HG03060 (cell line): Measurements from ENCODE around the gene RBAK.
"Not testable (repeated sequence)": the region's sequence is repeated elsewhere in the genome, so short reads cannot be mapped to it uniquely, and the experiment has no call there.

Experiments used
- ATAC-seq: cut with Tn5 transposase; IDR thresholded peaks from one replicate; pipeline ENCODE4 v1.9.1; 2021; ENCODE audit warnings: low read depth, moderate number of reproducible peaks; ENCODE audit not compliant: unreplicated experiment

RBAK gene

DNA sequence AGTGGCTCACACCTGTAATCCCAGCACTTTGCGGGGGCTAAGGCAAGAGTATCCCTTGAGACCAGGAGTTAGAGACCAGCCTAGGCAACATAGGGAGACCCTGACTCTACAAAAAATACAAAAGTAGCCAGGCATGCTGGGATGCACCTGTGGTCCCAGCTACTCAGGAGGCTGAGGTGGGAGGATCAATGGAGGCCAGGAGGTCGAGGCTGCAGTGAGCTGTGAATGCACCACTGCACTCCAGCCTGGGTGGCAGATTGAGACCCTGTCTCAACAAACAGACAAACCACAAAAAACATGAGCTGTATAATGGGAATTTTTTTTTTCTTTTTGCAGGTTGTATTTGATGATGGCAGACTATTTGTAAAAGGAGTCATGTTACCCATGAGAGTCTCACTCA, 1.5 kb downstream of the RBAK start:
- not testable (repeated sequence) for ATAC-seq

DNA sequence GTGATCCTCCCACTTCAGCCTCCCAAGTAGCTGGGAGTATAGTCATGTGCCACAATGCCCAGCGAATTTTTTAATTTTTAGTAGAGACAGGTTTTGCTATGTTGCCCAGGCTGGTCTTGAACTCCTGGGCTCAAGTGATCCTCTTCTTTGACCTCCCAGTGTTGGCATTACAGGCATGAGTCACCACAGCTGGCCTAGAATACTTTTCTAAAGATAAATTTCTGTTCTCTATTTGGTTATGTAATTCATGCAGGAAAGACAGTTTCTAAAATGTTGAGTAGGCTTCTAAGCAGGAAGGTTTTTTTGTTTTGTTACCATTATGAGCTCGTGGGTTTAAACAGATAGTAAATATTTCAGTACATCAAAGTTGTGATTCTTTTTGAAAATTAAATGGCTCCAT, 5.0 kb downstream of the RBAK start:
- no peak for ATAC-seq

DNA sequence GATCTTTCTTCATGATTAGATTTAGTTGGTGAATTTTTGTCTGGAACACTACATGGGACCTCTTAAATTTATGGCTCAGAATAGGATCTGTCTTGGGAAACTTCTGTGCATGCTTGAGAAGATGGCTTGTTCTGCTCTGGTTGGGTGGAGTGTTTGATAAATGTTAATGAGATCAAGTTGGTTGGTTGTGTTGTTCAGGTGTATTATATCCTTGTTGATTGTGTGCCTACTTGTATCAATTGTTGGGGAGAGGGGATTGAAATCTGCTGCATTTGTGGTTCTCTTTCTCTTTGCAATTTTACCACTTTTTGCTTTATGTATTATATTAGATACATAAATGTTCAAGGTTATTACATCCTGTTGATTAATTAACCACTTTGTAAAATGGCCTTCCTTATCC, 6.1 kb downstream of the RBAK start:
- ATAC-seq = not testable (repeated sequence)

DNA sequence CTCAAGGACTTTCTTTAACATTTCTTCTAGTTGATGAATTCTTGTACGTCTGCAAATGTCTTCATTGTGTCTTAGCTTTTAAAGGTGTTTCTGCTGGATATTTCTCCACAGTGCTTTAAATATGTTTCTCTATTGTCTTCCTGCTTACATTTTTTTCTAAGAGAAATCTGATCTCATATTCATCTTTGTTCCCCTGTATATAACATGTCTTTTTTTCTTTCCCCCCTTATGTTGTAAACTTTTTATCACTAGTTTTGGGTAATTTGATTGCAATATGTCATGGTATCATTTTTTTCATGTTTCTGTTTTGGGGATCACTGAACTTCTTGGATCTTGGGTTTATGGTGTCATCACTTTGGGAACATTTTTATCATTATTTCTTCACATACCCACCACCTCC, 7.5 kb downstream of the RBAK start:
- no peak for ATAC-seq

DNA sequence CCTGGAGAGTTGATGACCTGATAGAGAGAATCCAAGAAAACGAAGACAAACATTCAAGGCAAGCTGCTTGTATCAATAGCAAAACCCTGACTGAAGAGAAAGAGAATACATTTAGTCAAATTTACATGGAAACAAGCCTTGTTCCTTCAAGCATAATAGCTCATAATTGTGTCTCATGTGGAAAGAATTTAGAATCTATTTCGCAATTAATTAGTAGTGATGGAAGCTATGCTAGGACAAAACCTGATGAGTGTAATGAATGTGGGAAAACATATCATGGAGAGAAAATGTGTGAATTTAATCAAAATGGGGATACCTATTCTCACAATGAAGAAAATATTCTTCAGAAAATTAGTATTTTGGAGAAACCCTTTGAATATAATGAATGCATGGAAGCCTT, 18.0 kb downstream of the RBAK start:
- ATAC-seq = no peak

DNA sequence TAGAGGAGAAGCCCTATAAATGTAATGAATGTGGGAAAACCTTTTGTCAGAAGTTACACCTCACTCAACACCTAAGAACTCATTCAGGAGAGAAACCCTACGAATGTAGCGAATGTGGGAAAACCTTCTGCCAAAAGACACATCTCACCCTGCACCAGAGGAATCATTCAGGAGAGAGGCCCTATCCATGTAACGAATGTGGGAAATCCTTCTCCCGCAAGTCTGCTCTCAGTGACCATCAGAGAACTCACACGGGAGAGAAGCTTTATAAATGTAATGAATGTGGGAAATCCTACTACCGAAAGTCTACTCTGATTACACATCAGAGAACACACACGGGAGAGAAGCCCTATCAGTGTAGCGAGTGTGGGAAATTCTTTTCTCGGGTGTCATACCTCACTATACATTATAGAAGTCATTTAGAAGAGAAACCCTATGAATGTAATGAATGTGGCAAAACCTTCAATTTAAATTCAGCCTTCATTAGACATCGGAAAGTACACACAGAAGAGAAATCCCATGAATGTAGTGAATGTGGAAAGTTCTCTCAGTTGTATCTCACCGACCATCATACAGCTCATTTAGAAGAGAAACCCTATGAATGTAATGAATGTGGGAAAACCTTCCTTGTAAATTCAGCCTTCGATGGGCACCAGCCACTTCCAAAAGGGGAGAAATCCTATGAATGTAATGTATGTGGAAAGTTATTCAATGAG, 18.9 kb downstream of the RBAK start:
- ATAC-seq = no peak

DNA sequence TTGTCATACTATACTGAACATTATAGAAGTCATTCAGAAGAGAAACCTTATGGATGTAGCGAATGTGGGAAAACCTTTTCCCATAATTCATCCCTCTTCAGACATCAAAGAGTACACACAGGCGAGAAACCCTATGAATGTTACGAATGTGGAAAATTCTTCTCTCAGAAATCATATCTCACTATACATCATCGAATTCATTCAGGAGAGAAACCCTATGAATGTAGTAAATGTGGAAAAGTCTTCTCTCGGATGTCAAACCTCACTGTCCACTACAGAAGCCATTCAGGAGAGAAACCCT, 19.4 kb downstream of the RBAK start:
- no peak for ATAC-seq

DNA sequence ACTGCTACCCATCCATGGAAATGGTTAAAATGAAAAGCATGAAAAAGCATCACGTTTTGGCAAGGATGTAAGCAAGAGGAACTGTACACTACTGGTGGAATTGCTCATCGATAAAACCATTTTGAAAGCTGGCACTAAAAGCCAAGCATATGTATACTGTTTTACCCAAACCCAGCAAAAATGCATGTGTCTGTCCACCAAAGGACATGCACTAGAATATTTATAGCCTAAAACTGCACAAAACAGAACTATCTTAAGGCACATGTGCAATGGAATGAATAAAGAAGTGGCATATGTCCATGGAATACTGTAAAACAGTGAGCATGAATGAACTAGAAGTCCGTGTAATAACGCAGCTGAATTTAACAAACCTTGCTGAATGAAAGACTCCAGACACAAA, 22.9 kb downstream of the RBAK start:
- no peak for ATAC-seq

DNA sequence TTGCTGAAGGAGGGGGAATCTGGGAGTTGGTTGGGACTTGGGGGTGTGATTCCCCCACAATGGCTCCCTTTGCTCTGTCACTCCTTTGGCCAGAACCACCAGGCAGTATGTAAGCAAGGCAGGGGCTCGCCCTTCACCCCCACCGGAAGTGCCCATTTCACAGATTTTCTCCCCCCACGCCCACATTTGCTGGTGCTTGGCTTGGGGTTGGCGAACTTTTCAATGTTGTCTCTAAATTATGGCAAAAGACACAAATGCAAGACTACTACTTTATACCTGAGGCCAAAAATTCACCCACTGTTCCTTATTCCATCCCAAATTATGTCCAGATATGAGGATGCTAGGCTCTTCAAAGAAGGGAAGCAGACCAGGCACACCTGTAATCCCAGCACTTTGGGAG, 24.5 kb downstream of the RBAK start:
- no peak for ATAC-seq

DNA sequence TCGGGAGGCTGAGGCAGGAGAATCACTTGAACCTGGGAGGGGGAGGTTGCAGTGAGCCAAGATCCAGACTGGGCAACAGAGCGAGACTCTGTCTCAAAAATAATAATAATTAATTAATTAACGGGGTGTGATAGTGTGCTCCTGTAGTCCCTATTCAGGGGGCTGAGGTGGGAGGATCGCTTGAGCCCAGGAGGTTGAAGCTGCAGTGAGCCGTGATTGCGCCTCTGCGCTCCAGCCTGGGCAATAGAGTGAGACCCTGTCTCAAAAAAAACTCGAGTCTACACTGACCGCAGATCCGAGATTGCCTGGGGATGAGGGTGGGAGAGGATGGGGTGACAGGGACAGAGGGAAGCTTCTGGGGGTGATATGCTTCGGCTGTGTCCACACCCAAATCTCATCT, 29.5 kb downstream of the RBAK start:
- not testable (repeated sequence) for ATAC-seq

DNA sequence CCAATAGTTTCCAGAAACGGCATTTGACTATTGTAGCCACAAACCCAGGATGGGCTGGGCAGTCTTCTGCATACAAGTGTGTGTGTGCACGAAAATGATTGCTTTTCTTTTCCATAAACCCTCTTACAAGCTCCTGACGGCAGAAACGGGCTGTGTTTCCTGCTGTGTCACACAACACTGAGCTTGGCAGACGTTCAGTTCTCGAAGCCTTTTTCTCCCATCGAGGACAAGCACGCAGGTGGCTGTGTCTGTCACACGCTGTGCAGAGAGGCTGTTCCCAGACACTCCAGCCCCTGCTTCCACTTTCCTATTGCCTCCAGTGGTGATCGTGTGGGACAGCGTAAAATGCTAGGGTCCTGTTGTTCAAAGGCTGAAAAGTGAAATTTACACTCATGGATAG, 32.1 kb downstream of the RBAK start:
- ATAC-seq = no peak

DNA sequence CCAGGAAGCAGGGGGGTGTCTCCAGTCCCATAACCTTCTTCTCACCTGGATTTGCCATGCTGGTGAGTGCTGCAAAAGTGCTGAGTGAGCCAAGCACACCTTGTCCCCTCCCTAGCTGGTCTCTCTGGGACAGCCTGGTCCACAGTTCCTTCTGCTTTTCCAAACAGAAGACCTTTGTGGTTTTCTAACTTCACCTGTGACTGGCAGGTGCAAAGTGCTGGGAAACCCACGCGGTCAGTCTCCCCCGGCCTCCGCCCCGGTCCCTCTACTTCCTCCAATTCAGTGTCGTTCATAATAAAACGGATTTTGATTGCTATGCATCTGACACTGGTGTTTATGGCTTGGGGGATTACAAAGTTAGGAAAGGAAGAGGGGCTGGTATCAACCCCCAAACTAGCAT, 37.1 kb downstream of the RBAK start:
- ATAC-seq = no peak

DNA sequence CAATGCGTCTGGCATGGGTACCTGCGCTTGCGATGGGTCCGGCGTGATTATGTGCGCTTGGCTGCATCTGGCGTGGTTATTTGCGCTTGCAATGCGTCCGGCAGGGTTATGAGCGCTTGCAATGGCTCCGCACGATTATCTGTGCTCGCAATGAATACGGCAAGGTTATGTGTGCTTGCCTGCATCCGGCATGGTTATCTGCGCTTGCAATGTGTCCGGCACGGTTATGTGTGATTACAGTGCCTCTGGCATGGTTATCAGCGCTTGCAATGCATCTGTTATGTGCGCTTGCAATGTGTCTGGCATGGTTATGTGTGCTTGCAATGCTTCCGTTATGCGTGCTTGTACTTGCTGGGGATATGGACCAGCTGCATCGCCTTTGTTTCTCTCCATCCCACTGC, 37.7 kb downstream of the RBAK start:
- no peak for ATAC-seq

DNA sequence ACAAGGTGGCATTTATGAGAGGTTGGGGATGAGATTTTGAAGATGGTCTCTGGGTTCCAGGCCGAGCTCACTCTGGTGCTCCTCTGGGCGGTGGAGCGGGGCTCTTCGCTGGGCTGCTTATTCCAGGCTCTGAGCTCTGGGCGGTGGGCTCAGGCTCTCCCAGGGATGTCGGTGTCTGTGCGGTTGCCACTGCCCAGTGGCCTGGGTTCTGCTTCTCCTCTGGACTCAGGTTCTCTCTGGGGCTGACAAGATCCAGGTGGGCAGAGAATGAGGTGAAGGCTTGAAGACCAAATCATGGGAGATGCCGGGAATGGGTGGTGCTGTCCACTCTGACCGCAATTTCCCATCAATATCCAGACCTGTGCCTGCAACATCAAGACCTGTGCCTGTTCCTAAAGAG, 40.6 kb downstream of the RBAK start:
- no peak for ATAC-seq

DNA sequence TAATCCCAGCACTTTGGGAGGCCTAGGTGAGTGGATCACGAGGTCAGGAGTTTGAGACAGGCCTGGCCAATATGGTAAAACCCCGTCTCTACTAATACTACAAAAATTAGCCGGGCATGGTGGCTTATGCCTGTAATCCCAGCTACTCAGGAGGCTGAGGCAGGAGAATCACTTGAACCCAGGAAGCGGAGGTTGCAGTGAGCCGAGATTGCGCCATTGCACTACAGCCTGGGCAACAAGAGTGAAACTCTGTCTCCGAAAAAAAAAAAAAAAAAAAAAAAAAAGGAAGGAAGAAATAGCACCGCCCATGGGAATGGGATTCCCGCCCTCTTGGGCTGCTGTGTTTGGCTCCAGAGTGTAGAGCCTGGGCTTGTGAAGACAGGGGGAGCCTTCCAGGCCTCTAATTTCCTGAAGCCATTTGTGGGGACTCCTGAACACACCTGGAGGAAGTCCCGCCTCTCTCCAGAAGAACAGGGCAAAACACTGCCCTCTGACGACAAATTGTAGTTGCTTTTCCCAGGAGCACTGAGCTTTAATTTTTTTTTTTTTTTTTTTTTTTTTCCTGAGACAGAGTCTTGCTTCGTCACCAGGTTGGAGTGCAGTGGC, 42.7 kb downstream of the RBAK start:
- ATAC-seq = not testable (repeated sequence)

DNA sequence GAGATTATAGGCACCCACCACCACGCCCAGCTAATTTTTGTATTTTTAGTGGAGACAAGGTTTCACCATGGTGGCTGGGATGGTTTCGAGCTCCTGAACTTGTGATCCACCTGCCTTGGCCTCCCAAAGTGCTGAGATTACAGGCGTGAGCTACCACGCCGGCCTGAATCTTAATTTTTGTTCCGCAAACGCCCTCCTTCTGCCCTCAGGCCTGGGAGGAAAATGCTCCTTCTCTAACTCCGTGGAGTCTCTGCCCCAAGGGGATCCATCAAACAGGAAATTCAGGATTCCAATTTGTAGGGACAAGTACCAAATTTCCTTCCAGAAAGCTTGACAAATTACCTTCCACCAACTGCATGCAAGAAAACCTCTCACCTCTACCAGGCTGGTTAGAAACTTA, 43.2 kb downstream of the RBAK start:
- ATAC-seq = no peak

DNA sequence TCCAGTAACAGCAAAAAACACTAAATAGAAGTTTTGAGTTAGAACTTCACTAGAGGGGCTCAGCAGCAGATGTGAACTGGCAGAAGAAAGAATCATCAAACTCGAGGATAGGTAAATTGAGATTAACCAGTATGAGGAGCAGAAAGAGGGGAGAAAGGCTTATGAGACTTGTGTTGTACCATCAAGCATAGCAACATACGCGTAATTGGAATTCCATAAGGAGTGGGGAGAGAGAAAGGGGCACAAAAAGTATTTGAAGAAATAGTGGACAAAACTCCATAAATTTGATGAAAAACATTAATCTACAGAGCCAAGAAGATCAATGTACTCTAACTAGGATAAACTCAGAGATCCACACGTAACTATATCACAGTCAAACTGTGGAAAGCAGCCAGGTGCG, 48.3 kb downstream of the RBAK start:
- no peak for ATAC-seq

DNA sequence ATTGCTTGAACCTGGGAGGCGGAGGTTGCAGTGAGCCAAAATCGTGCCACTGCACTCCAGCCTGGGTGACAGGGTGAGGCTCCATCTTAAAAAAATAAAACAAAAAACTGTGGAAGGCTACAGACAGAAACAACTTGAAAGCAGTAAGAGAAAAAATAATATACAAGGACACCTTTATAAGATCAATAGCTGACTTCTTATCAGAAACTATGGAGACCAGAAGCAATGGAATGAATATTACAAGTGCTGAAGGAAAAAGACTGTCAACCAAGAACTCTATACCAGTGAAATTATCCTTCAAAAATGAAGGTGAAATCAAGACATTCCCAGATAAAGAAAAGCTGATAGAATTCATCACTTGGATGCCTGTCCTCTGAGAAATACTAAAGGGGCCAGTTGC, 49.0 kb downstream of the RBAK start:
- no peak for ATAC-seq

DNA sequence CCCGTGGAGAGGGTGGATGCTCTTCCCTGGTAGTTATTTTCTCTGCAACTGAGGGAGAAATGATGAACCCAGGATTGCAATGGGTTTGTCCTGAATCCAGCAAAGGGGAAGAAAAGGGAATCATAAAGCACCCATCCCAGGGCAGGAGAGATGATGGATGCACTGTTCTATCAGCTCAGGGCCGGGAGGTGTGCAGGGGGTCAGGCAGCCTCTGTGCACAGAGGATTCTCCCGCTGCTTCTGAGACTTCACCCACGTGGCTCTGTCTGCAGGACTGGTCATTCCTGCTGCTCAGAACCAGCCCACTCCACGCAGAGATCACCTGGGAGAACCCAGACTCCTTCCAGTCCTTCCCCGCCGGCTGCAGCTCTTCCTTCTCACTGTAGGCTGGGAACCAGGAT, 70.7 kb downstream of the RBAK start:
- no peak for ATAC-seq

DNA sequence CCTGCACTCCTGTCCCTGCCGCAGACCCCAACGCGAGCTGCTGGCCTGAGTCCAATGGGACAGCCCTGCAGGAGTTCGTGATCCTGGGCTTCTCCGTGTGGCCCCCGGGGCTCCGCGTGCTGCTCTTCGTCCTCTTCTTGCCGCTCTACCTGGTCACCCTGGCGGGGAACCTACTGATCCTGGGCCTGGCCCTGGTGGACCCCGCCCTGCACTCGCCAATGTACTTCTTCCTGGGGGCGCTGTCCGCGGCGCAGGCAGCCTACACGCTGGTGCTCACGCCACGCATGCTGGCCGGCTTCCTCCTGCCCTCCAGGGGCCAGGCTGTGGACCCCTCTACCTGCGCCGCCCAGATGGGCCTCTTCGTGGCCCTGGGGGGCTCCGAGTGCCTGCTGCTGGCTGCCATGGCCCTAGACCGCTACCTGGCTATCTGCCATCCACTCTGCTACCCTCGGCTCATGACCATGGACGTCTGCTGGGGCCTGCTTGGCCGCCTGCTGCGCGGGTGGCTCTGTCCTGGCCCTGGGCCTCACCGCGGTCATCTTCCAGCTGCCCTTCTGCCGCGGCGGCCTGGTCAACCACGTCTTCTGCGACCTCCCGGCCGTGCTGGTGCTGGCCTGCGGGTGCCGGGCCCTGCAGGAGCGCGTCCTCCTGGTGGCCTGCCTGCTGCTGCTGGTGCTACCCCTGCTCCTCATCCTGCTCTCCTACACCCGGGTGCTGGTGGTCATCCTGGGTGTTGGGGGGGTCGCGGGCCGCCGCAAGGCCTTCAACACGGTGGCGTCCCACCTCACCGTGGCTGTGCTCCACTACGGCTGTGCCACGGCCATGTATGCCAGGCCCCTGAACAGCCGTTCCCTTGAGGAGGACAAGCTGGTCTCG, 71.7 kb downstream of the RBAK start:
- no peak for ATAC-seq
